ENCODE data around the gene ACOT9.
"Not testable (repeated sequence)": the region's sequence is repeated elsewhere in the genome, so short reads cannot be mapped to it uniquely, and the experiment has no call there.

The ACOT9 gene

DNA sequence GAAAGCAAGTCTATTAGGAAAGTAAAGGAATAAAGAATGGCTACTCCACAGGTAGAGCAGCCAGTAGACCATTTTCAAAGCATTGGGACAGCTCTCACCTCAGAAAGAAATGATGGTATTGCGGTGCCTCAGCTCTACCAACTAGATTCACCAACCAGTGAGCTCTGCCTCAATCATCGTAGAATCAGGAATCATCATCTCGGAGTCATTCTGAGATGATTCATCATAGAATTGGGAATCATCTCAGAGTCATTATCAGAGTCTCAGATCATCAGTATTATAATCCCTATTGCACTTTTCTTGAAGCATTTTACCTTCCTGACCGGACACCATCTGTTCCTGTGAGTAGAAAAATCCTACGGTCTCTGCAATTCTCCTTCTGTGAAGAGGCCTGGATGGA lies 22.4 kb upstream of the ACOT9 start:
- DNase-seq, result no peak

DNA sequence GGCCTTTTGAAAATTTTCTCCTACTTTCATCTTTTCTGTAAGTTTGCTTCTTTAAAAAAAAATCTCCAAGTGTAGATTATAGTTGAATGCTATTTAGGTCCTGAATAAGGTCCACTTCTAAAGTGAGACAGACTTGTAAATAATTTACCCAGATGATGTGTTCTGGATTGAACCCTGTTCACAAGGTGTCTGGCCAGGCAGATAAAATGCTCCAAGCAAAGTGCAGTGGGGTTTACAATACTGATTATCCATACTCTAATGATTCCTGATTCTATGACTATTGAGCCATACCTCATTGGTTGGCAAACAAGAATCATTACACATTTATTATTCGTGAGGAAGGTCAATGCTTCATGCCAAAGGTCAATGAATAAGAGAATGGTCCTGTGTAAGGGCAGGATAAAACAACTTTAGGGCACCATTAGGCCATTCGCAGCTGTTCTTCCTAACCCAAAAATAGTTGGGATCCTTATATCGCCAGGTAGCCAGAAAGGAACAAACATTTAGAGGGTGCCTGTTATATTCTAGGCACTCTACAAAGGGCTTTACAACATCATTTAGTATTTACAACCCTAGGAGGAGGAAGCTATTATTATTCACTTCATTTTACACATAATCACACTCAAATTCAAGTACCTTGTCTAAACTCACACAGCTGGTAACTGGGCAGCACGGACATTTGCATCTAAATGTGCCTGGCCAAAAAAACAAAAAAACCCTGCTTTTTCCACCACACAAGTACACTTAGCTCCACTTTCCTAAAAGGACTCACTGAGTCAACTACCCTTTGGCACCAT lies 21.3 kb upstream of the ACOT9 start:
- DNase-seq, result no peak

DNA sequence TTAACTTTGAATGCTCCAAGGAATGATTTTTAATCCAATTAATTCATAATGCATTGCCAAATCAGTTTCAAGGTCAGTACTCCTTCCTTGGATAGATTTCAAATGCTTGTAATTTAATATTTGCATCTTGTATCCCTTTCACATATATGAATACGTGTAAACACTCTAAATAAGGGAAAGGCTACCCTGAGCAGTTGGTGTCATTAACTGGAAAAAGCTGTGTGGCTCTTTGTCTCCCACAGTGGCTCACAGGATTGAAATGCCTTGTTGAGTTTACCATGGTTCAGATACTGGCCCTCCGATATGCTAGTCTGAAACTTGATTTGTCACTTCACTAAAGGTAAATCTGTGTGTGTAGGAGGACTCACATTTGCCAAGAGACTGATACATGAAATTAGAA lies 16.7 kb upstream of the ACOT9 start:
- DNase-seq, result no peak

DNA sequence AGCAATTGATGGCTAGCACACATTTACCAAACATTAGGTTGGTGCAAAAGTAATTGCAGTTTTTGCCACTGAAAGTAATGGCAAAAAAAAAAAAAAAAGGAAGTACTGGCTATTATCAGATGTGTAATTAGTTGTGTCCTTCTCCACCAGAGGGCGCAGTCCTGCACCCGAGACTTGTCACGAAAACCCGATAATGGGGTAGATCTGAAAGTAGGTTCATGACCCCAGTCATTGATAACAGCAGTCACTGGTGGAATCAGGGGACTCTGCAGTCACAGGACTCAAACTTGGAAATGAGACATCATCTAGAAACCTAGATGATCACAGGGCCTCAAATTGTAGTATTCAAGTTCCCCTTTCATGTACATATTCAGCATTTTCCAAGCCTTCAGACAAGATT lies 13.1 kb upstream of the ACOT9 start:
- DNase-seq, result no peak

DNA sequence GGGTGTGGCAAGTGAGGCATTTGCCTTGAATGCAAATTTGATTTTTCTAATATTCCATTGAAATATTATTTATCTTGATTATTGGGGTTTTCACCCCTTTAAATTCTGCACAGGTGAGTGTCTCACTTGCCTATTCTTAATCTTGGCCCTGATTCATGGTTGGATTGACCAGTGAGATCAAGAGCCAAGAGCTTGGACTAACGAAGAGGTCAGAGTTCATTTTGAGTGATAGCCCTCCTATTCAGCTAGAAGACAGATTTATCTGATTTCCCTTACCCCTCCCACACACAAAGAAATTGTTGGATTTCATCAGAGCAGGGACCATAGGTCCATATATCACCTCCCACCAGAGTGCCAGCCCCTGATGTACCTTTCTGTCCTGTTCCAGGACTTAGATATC lies 11.6 kb upstream of the ACOT9 start:
- no peak for DNase-seq

DNA sequence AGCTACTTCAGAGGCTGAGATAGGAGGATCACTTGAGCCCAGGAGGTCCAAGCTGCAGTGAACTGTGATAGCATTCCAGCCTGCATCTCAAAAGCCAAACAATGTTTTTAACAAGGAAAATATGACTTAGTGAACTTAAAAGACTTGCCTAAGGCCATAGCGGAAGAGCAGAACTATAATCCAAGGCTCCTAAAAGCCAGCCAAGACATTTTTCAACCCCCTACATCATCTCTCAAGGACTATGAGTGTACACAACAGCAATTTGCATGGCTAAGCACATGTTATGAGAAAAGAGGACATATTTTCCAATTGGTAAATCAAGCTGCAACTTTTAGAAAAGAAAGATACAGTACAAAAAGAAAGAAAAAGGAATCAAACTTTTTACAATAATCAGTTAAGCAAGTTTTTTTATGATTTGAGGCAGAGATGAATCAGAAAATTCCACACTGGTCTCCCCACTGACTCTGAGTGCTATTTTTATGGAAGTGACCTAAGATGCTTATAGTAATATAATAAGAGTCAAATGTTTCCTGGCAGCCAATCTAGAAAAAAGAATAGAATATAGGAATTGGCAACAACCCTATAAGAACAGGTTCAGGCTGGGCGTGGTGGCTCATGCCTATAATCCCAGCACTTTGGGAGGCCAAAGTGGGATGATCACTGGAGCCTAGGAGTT lies 9.8 kb upstream of the ACOT9 start:
- DNase-seq, result no peak

DNA sequence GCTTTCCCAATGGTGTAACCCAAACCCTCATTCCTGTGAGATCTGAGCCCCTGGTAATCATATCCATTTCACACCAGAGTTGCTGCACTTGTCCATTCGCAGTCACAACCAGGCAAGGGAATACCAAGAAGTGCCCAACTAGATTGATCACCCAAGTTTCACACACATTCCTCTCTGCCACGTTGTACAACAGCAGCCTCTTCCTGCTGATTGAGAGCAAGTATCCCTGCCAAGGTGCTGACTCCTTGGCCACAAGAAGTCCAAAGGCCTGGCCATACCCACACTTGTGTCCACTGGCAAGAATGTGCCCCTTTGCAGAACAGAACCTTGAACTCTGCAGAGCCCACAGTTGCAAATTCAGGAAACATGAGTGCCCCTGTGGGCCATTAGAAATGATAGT lies 6.5 kb upstream of the ACOT9 start:
- DNase-seq, result no peak

DNA sequence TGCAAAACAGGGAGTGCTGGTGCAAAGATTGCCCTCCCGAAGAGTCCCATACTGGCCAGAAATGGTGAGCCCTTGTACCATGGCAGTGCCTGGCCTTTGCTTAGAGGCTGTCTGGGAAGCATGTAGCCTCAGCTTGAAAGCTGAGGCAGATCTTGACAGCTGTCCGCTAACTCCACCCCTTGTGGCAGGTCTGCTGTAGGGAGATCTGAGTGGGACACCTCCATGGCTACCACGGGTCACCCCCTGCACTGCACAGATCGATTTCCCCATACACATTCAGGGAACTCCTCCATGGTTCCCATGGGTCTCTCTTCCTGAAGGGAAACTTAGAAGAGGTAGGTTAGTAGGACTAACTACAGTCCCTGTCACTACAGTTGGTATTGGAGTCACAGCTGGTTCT lies 6.1 kb upstream of the ACOT9 start:
- no peak for DNase-seq

DNA sequence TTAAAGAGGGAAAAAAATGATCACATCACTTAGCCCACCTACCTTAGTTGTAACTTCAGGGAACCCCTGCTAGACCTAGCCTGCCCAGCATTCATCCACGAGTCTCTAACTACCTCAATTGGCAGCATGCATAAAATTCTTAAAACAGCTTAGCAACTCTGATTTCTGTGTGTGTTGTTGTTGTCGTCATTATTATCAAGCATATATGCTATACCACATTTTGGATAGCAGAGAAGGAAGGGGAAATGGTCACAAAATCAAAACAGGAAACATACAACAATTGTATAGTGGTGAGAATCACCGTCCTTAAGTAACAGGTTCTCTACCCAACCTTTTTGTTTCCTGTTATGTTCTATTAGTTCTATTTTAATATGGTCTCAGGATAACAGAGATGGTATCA lies 2.7 kb upstream of the ACOT9 start:
- DNase-seq, result no peak

DNA sequence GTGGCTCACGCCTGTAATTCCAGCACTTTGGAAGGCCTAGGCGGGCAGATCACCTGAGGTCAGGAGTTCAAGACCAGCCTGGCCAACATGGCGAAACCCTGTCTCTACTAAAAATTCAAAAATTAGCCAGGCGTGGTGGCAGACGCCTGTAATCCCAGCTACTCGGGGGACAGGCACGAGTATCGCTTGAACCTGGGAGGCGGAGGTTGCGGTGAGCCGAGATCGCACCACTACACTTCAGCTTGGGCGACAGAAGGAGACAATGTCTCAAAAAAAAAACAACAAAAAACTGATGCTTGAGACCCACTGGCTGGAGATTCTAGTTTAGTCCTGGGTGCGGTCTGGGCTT lies 521 bp upstream of the ACOT9 start:
- DNase-seq, result not testable (repeated sequence)

DNA sequence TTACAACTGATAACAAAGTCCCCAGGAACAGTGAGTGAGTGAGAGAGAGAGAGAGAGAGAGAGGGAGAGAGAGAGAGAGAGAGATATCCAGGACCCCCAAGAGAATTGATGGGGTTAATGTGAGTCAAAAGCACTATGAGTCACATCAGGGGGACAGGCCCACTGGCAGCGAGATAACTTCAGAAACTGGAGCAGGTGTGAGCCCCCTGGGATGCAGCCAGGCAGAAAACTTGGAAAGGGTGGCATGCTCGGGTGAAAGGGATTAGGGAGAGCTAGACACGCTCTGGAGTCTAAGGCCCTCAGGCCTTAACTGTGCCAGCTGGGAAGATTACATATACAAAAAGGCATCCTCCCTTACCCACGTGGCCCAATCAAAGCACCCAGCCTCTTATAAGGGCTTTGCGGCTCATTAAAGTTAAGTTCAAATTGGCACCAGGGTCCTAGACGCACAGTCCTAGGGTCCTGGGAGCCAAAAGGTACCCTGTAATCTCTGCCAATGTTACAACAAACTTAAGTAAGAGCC lies 841 bp downstream of the ACOT9 start:
- peak; percentile 57 for DNase-seq

DNA sequence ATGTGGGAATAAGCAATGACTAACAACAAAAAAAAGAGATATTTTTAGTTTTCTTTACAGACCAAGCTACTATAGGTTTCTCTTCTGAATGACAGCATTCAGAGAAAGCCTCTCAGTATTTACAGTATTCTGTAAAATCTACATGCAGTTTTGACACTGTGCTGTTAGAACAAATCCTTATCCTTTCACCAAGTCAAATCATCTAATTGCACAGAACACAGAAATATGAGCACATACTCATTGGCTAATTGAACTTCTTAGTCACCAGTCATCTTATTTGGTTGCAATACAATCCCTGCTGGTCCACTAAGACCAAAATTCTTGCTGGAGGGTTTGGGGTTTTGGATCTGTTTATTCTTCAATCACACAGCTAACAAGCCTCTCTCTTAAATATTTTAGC lies 5.7 kb downstream of the ACOT9 start:
- DNase-seq, result no peak

DNA sequence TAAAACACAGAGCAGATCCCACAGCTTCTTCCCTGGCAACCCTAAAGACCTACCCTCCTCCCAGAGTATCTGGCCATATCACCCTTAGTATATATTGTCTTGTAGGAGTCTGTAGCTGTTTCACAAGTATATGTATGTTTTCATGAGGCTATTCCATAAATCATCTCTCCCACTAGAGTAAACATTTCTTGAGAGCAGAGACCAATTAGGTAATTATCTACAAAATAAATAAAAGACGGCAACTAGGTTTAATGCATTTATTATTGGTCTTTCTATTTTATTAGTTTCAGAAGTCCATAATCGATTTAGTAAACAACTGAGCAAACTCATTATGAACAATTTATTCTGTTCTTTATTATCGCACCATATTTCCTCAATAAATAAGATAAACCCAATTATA lies 7.0 kb downstream of the ACOT9 start:
- DNase-seq, result no peak

DNA sequence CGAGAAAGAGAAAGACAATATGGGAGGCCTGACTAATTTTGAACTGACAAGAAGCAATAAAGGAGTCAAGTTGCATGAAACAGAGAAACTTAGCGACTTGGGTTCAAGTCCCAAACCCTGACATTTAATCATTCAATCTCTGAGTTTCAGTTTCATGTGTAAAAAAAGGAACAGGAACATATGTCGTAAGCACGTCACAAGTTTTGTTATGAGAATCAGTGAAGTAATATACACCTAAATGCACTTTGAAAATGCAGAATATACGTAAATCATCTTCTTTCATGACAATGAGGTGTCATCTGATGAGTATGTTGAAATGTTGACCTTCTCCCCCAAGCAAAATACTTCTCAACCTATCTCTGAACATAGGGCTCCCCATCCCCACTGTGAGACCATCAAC lies 10.4 kb downstream of the ACOT9 start:
- no peak for DNase-seq

DNA sequence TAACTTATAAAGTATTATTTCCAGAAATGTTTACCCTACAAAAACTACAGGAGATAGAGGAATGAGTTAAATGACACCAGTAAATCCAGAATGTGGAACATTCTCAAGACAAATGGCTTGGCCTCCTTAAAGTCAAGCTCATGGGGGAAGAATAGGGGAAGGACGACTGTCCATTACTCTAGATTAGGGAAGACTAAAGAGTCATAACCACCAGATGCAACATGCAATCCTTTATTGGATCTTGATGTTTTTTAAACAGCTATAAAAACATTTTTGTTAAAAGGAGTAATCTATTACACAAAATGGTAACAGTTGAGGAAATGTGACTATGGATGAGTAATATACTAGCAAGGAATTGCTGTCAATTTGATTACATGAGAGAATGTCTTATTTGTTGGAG lies 11.1 kb downstream of the ACOT9 start:
- DNase-seq, result no peak

DNA sequence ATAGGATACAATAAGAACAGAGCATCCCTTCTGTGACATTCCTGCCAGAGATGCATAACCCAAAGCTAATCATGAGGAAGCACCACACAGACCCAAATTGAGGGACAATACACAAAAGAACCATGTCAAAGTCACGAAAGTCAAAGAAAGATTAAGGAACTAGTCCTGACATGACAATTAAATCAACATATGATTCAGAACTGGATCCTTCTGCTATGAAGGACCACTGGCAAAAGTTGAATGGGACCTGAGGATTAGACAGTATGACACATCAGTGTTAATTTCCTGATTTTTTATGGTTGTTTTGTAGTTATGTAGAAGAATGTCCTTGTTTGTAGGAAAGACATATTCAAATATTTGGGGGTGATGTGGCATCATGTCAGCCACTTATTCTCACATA lies 13.9 kb downstream of the ACOT9 start:
- no peak for DNase-seq

DNA sequence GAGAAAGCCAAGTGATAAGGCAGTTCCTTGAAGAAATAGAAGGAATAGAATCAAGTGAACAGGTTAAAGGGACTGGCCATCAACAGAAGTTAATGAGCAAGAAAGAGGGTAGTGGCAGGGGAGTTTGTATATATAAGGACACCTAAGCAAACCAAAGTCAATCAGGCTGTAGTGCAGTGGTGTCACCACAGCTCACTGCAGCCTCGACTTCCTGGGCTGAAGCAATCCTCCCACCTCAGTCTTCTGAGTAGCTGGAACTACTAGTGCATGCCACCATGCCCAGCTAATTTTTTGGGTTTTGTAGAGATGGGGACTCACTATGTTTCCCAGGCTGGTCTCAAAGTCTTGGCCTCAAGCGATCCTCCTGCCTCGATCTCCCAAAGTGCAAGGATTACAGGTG lies 15.9 kb downstream of the ACOT9 start:
- no peak for DNase-seq

DNA sequence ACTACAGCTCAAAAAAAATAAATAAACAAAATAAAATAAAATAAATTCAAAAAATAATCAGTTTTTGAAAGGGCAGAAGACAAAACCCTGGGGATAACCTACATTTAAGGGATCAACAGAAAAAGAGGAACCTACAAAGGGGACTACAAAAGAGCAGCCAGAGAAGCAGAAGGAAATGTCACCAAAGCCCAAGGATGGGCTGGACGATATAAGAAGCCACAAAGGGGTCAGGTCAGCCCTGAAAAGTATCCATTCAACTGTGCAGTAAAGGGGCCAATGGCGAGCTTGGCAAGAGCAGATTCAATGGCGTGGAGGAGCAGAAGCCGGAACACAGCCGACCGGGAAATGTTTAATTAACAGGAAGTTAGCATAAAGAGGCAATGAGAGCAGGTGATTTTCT lies 16.9 kb downstream of the ACOT9 start:
- no peak for DNase-seq

DNA sequence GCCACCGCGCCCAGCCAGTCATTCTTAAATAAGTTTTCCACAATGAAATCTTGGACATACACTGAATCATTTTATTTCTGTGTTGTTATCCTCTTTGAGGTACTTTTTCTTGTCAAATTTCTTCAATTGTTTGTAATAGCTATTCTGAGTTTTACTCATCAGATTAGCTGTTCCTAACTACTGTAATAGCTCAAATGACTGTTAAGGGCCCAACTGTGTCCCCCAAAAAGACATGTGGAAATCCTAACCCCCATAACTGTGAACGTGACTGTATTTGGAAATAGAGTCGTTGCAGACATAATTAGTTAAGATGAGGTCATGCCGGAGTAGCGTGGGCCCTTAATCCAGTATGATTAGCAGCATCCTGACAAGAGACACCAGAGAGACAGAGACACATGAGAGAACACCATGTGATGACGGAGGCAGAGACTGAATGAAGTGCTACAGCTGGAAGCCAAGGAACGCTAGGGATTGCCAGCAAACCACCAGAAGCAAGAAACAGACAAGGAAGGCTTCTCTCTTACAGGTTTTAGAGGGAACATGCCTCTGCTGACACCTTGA lies 22.9 kb downstream of the ACOT9 start:
- no peak for DNase-seq

DNA sequence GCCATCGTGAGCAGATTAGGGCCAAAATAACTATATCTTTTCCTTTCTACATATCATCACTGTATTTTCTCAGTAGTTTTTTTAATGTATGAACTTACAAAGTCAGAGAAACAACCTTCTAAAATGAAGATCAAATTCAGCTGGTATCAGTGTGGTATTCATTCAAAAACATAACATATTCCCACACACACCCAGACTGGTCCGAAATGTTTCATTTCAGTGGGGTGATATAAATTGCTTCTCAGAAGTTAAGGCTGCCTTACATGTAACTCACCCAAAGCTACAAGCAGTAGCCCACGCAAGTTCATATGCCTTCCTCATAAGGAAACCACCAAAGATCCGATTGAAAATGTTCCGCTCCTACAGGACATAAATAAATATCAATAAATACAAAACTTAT lies 37.8 kb downstream of the ACOT9 start:
- DNase-seq, result no peak

DNA sequence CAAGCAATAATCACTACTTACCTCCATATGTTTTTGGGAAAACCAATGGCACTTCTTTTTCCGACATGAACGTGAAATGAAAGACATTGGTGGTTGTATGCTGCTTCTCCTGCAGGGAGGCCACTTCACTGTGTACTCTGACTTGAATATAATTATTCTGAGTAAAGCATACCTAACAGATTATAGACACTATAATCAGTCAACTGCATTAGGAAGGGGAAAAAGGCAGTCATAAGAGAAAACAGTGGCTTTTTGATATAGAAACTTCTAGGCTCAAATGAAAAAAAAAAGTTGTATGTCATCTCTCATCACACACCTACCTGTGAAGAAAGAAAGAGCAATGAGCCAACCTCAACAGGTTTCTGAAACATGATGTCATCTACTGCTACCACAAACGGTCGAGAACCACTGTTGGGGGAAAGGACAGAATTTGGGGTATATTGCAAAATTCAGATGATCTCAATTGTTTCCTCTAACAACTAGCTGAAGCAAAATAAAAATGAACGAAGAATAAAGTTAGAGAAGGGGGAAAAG lies 38.3 kb downstream of the ACOT9 start:
- DNase-seq, result no peak

DNA sequence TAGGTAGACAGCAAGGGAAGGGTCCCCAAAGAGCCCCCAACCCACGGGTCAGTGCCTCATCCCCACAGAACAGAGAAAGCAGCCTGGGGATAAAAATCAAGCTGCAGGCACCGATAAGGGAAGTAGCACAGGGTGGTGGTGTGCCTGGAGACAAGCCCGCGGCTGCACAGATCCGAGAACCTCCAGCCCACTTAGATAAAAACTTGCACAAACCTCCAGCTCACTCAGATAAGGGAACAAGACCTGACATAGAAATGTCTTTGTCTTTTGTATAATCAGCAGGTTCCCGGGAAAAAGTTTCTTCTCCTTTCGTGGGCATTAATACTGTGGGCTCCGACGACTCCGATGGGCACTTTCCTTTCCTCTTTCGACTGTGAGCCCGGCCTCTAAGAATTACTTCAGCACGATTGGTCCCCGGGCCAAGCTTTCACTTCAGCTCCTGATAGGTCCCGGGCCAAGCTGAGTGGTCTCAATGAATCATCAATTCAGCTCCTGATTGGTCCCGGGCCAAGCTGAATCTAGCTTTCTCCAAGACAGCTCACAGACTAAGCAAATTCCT lies 43.4 kb downstream of the ACOT9 start:
- DNase-seq, result no peak

DNA sequence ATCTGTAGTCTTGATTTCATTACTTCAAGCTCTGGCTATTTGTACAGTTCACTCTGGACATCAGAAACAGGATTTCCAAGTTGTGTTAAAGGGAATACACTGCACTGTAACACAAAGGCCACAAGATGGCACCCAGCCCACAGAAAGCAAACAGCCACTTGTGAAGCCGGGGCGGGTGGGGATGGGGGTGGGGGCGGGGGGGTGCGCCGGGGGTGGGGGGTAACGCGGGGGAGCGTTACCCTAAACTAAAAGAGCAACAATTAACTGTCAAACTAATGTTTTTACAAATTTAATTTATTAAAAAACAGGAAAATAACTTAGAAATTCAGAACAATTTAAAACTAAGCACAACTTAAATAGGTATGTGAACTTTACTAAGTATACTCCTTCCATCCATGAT lies 48.5 kb downstream of the ACOT9 start:
- DNase-seq, result no peak

DNA sequence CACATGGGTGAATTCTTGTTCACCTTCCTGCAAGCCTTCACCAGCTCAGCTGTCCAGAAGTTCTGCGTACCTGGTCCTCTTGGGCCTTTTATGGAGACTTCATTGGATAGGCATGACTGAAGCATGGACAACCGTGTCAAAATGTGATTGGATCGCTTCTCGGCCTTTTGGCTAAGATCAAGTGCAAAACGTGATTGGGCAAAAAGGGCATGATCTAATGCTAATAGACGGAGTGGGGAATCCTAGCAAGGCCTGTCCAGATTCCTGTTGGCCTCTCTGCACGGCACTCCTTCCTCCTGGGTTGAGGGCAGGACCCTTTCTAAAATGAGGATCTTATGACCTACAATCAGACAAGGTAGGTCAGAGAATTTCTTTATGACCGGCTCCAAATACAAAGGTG lies 50.9 kb downstream of the ACOT9 start:
- DNase-seq, result no peak

All from DMS 273 treated with DMSO at 0.1 percent for 48 hours (cell line).